Mucosa of stomach (tissue), 1 donor: Measurements from ENCODE around the gene TCERG1L.

ENCODE experiments used
- H3K27me3 ChIP-seq: one replicate; pipeline ENCODE4 v1.7.0; 2013; ENCODE audit warnings: mild to moderate bottlenecking, low read length; ENCODE audit not compliant: control insufficient read depth, insufficient read depth
- H3K36me3 ChIP-seq: one replicate; pipeline ENCODE4 v1.7.0; 2013; ENCODE audit warnings: low read length; ENCODE audit not compliant: control insufficient read depth, insufficient read depth
- H3K4me1 ChIP-seq: one replicate; pipeline ENCODE4 v1.7.0; 2013; ENCODE audit warnings: mild to moderate bottlenecking, low read length; ENCODE audit not compliant: control insufficient read depth, insufficient read depth
- H3K4me3 ChIP-seq: one replicate; pipeline ENCODE4 v1.7.0; 2013; ENCODE audit warnings: low read length
- H3K9ac ChIP-seq: one replicate; pipeline ENCODE4 v1.7.0; 2013; ENCODE audit warnings: mild to moderate bottlenecking, low read length, moderate library complexity
- H3K9me3 ChIP-seq: one replicate; pipeline ENCODE4 v1.7.0; 2013; ENCODE audit warnings: mild to moderate bottlenecking, low read length, moderate library complexity; ENCODE audit not compliant: control insufficient read depth
- donor health status: Pancreatic carcinoma.

The TCERG1L gene

DNA sequence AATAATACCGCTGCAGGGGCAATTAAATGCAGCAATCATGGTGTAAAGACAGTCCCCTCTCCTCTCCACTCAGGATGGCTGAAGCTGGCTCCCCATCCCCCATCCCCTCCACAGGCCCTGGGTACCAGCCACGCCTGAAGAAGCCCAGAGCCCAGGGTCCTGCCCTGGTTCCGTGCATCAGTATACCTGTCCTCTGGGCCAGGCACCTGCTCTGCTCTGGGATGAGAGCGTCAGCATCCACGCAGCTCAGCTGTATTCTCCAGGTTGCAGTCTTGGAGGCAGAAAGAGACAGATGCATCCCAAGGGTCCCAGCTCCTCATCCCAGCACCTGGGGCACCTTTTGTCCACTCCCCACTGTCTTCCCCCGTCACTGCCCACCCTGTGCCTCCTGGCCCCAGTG is 233.8 kb downstream of the TCERG1L start:
- H3K9ac ChIP-seq: no peak overlapping the region
- H3K9me3 ChIP-seq: no peaks in the 10 kb centered on the region
- H3K27me3 ChIP-seq: no peaks in the 10 kb centered on the region
- no peaks in the 10 kb centered on the region for H3K4me1 ChIP-seq
- no peaks in the 10 kb centered on the region for H3K36me3 ChIP-seq
- no peak overlapping the region for H3K4me3 ChIP-seq

DNA sequence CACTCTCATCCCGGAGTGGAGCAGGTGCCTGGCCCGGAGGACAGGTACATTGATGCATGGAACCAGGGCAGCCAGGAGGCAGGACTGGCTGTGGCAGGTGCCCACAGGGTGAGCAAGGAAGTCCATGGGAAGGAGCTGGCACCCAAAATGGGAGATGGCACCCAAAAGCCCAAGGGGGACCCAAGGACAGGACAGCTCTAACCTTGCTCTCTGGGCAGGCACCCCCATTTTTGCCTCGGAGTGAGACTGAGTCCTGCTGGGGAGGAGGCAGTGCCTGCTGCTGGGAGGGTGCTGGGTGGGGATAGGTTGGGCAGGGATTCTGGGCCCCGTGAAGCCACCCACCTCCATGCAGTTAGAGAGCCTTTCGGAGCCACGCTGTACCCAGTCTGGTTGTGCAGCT is 234.5 kb downstream of the TCERG1L start:
- Histone ChIP-seq H3K4me3 (no peak overlapping the region), H3K9ac (no peak overlapping the region), H3K9me3 (no peaks in the 10 kb centered on the region), H3K27me3 (no peaks in the 10 kb centered on the region), H3K4me1 (no peaks in the 10 kb centered on the region), H3K36me3 (no peaks in the 10 kb centered on the region)

DNA sequence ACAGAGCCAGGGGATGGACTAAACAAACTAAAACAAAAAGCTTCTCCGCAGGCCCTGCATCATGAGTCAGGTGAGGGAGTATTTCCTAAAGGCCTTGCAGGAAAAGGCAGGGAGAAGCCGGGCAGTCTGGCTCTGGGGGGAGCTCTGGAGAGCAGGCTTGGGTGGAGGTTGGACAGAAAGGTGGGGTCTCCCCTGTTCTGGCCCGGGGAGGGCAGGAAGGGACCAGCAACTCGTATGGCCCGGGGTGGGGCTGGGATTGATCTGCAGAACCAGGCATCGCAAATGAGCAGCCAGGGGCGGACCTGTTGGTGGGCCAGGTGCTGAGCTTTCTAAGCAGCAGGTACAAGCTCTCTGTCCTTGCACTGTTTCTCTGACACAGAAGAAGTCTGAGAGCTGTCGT is 235.2 kb downstream of the TCERG1L start:
- Histone ChIP-seq H3K9ac (no peak overlapping the region), H3K36me3 (no peaks in the 10 kb centered on the region)

DNA sequence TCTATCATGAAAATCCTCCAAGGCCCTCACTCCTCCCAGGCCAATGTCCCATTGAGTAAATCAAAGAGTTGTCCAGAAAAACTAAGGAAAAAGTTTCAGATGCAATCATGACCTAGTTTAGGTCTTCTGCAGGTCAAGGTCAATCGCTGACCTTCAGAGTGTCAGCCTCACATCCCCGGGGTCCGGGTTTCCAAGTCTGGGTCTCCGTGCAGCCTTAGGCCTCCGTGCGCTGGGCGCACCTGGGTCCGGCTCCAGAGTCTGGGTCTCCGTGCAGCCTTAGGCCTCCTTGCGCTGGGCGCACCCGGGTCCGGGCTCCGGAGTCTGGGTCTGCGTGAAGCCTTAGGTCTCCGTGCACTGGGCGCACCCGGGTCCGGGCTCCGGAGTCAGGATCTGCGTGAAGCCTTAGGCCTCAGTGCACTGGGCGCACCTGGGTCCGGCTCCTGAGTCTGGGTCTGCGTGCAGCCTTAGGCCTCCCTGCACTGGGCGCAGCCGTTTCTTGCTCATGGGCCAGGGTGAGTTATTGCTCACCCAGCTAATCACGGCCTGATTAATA is 236.2 kb downstream of the TCERG1L start:
- no peaks in the 10 kb centered on the region for H3K36me3 ChIP-seq
- H3K4me3 ChIP-seq: no peak overlapping the region
- H3K27me3 ChIP-seq: no peaks in the 10 kb centered on the region
- no peaks in the 10 kb centered on the region for H3K4me1 ChIP-seq
- no peaks in the 10 kb centered on the region for H3K9me3 ChIP-seq
- no peak overlapping the region for H3K9ac ChIP-seq

More for the DNA sequence above, 235.2 kb downstream of the TCERG1L start:
- no peaks in the 10 kb centered on the region for H3K4me1 ChIP-seq
- H3K4me3 ChIP-seq: no peak overlapping the region
- H3K27me3 ChIP-seq: no peaks in the 10 kb centered on the region
- no peaks in the 10 kb centered on the region for H3K9me3 ChIP-seq

DNA sequence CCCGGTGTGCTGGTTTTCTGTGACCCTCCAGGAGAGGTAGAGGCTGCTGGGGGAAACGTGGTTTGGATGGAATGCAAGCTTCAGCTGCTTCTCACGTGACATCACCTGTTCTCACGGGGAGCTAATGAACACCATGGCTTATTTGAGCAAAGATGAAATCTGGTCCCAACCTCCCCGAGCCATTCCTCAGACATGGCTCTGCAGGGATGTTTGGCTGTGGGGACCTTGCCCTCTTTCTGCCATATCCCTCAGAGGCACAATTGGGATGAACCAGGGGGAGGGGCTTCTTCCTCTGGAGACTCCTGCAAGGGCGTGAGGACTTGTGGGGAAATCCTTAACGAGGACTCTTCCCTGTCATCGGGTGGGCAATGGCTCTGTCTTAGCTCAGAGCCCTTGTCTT is 236.8 kb downstream of the TCERG1L start:
- no peaks in the 10 kb centered on the region for H3K27me3 ChIP-seq
- H3K9ac ChIP-seq: no peak overlapping the region
- H3K36me3 ChIP-seq: no peaks in the 10 kb centered on the region
- H3K4me1 ChIP-seq: no peaks in the 10 kb centered on the region
- H3K4me3 ChIP-seq: no peak overlapping the region
- H3K9me3 ChIP-seq: no peaks in the 10 kb centered on the region

DNA sequence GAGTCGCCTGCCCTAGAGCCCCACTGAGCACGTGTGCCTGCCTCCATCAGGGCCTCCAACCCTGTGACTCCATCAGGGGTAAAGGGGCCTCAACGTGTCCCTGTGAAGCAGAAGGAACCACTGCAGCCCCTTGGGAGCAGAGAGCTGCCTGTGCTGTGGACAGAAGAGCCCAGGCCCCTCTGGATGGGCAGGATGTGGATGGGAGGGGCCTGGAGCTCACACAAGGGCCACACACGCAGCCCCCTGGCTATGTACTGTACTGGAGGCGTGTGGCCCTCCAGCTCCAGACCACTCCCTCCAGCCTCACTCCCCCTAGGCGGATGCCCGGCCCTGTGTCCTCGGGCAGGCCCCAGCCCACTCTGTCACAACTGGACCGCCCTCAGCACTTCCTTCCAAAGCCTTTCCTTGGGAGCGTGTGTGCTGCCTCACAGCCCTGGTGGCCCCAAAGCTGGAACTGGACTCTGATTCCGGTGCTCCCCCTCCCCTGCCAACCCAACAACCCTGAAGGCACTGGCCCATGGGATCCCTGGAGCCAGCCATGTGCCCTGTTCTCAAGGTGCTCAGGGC is 238.0 kb downstream of the TCERG1L start:
- Histone ChIP-seq H3K27me3 (no peaks in the 10 kb centered on the region), H3K4me3 (no peak overlapping the region), H3K36me3 (no peaks in the 10 kb centered on the region), H3K9me3 (no peaks in the 10 kb centered on the region), H3K4me1 (no peaks in the 10 kb centered on the region), H3K9ac (no peak overlapping the region)

DNA sequence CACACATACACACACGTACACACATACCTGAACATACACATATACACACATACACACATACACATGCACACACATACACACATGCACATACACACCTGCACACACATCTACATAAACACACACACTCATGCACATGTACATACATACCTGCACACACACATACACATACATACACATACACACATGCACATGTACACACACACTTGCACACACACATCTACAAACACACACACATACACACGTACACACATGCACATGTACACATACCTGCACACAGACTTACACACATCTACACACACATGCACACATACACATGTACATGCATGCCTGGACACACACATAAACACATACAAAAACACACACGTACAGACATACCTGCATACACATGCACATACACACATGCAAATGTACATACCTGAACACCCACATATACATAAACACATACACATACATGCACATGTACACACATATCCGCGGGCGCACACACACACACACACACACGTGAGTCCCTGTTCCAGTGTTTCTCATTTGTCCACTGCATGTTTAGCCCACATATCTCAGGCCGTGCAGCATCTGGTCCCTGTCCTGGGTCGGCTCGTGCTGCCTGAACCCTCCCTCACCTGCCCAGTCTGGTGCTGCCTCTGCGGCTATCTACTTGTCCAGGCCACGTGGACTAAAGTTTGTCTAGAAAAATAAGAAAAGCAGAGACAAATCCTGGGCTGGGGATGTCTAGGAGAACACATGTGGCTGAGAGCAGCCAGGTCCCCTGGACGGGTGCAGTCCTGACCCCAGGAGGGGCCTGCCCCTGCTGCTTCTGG is 238.7 kb downstream of the TCERG1L start:
- no peak overlapping the region for H3K4me3 ChIP-seq
- no peaks in the 10 kb centered on the region for H3K4me1 ChIP-seq
- no peaks in the 10 kb centered on the region for H3K27me3 ChIP-seq
- H3K9me3 ChIP-seq: no peaks in the 10 kb centered on the region
- no peaks in the 10 kb centered on the region for H3K36me3 ChIP-seq
- no peak overlapping the region for H3K9ac ChIP-seq

DNA sequence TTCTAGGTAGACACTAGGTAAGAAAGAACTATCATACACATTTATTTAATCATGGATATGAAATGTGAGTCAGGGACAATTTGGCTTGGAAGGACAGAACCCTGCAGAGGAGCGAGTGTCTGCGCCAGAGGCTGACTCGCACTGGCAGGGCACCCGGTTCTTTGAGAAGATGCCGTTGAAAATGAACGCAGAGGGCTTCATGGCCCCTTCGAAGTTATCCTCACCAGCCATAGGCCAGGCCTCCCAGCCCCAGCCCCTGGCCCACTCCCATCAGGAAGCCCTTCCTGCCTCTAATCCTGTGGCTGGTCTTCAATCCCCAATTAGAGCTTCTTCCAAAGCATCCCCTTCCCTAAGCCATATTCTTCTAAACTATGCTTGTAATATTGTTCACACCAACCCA is 239.8 kb downstream of the TCERG1L start:
- H3K9me3 ChIP-seq: no peaks in the 10 kb centered on the region

DNA sequence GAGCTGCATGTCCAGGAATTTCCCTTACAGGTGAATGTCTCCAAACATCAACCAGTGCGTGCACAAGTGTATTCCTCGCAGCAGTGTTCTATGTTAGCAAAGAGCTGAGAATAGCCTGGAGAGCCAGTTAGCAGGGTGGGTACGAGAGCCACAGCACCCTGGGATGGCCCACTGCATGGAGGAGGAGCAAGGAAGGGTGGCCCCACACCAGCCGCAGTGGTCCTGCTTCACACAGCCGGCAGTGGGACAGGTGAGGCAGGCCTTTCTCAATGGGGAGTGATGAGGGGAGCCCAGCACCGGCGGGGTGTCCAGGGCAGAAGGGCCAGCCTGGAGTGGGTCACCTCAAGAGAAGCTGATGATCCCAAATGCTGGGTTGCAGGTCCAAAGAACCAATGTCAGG is 240.7 kb downstream of the TCERG1L start:
- no peaks in the 10 kb centered on the region for H3K4me1 ChIP-seq
- no peaks in the 10 kb centered on the region for H3K36me3 ChIP-seq
- H3K9me3 ChIP-seq: no peaks in the 10 kb centered on the region
- H3K4me3 ChIP-seq: no peak overlapping the region
- H3K27me3 ChIP-seq: no peaks in the 10 kb centered on the region
- no peak overlapping the region for H3K9ac ChIP-seq

More for the DNA sequence above, 239.8 kb downstream of the TCERG1L start:
- H3K4me3 ChIP-seq: no peak overlapping the region
- no peaks in the 10 kb centered on the region for H3K27me3 ChIP-seq
- no peaks in the 10 kb centered on the region for H3K36me3 ChIP-seq
- no peaks in the 10 kb centered on the region for H3K4me1 ChIP-seq
- H3K9ac ChIP-seq: no peak overlapping the region

DNA sequence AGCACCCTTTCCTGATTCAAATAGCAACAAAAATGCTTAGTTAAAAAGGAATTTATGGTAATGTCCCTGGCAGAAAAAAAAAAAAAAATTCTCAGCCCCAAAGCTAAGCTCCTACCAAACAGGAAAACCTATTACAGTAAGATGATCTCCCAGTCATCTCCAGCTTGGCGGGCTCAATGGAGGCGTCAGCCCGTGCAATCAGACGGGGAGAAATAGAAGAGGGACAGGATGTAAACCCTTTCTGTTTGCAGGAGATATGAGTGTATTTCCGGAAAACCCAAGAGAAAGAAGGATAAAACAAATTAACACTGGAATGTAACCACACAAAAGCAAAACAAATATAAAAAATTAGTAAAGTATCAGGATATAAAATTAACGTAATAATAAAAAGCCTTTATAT is 242.8 kb downstream of the TCERG1L start:
- no peaks in the 10 kb centered on the region for H3K27me3 ChIP-seq
- no peak overlapping the region for H3K4me3 ChIP-seq
- H3K9me3 ChIP-seq: no peaks in the 10 kb centered on the region
- H3K4me1 ChIP-seq: no peaks in the 10 kb centered on the region
- H3K36me3 ChIP-seq: no peaks in the 10 kb centered on the region
- H3K9ac ChIP-seq: no peak overlapping the region

DNA sequence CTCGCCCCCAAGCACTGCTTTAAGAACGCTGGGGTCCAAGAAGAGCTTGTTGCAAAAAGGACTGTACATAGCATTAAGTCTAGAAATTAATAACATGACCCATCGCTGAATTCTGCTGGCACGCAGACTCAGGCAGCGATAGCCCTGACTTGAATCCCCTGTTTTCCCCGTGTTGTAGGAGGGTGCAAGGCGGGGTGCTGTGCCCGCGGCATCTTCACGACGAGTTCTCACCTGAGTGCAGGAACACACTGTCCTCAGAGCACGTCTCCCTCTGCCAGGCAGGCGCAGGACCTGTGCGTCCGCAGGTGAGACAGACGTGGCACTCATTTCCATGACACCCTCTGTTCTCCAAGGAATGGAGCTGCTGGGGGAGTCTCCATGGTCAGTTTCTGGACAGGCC is 243.2 kb downstream of the TCERG1L start:
- H3K4me1 ChIP-seq: no peaks in the 10 kb centered on the region
- no peak overlapping the region for H3K4me3 ChIP-seq
- no peaks in the 10 kb centered on the region for H3K36me3 ChIP-seq
- no peak overlapping the region for H3K9ac ChIP-seq
- H3K27me3 ChIP-seq: no peaks in the 10 kb centered on the region
- H3K9me3 ChIP-seq: no peaks in the 10 kb centered on the region

DNA sequence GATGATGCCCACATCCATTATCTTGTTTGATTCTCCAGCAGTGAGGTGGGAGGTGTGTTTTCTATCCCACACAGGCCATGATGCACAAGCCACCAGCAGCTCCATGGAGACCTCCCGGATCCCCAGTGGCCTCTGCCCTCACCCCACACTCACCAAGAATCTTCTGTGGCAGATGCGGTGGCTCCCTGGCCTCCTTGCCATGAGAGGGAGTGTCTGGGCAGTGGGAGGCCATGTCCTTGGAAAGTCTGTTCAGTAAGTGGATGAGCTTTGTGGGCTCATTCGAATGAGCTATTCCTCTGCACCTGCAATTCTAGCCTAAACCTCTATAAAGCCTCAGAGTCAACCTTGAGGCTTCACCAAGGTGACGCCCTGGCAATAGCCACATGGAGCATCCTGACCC is 243.8 kb downstream of the TCERG1L start:
- Histone ChIP-seq H3K4me3 (no peak overlapping the region), H3K9ac (no peak overlapping the region), H3K4me1 (no peaks in the 10 kb centered on the region), H3K9me3 (no peaks in the 10 kb centered on the region), H3K36me3 (no peaks in the 10 kb centered on the region), H3K27me3 (no peaks in the 10 kb centered on the region)
